ENCODE results near the gene AK3.
A peak's percentile ranks its signal among the peaks of the same experiment; 100 is the strongest.

GRCh38 chr9:4679268-4680172, 61.5 kb downstream of the AK3 start, which contains the start of gene CDC37L1:
- TF ChIP-seq CTCF (IDR thresholded peaks at IDR 0.05) (peak; percentile 55 to 92 (median 80)), POLR2A (IDR thresholded peaks at IDR 0.05) (peak; percentile 97)

All from Peyer's patch (tissue), 4 donors.